HG03108 (cell line): Measurements from ENCODE around the gene MCF2L2.
"Not testable (repeated sequence)": the region's sequence is repeated elsewhere in the genome, so short reads cannot be mapped to it uniquely, and the experiment has no call there.

Source experiments
- ATAC-seq: cut with Tn5 transposase; IDR thresholded peaks from one replicate; pipeline ENCODE4 v1.9.1; 2021; ENCODE audit warnings: moderate library complexity; ENCODE audit not compliant: unreplicated experiment

MCF2L2 gene

GRCh38 chr3:183371600-183371968, 56.8 kb downstream of the MCF2L2 start:
- not testable (repeated sequence) for ATAC-seq

- no peak for ATAC-seq
These were observed 58.0 kb downstream of the MCF2L2 start for GRCh38 chr3:183370391-183370790.

- ATAC-seq: no peak
These were observed 58.8 kb downstream of the MCF2L2 start for GRCh38 chr3:183369627-183370026.

GRCh38 chr3:183369117-183369516, 59.3 kb downstream of the MCF2L2 start:
- ATAC-seq: no peak

- ATAC-seq: no peak
These were observed 67.3 kb downstream of the MCF2L2 start for GRCh38 chr3:183360971-183361624.

- ATAC-seq: no peak
These were observed 69.4 kb downstream of the MCF2L2 start for GRCh38 chr3:183359036-183359435.

GRCh38 chr3:183357564-183358079, 70.8 kb downstream of the MCF2L2 start:
- no peak for ATAC-seq

GRCh38 chr3:183356920-183357319, 71.5 kb downstream of the MCF2L2 start:
- ATAC-seq: no peak

GRCh38 chr3:183354874-183355273, 73.5 kb downstream of the MCF2L2 start:
- ATAC-seq: no peak

GRCh38 chr3:183354325-183354831, 74.0 kb downstream of the MCF2L2 start:
- ATAC-seq: no peak

- ATAC-seq: no peak
These were observed 75.0 kb downstream of the MCF2L2 start for GRCh38 chr3:183353421-183353820.

- no peak for ATAC-seq
These were observed 78.3 kb downstream of the MCF2L2 start for GRCh38 chr3:183350164-183350563.

GRCh38 chr3:183349421-183350157, 78.8 kb downstream of the MCF2L2 start:
- ATAC-seq: no peak

GRCh38 chr3:183342824-183343223, 85.6 kb downstream of the MCF2L2 start:
- no peak for ATAC-seq

GRCh38 chr3:183341545-183342288, 86.7 kb downstream of the MCF2L2 start:
- no peak for ATAC-seq

- no peak for ATAC-seq
These were observed 88.2 kb downstream of the MCF2L2 start for GRCh38 chr3:183340222-183340621.

- ATAC-seq: no peak
These were observed 88.8 kb downstream of the MCF2L2 start for GRCh38 chr3:183339461-183340086.

- no peak for ATAC-seq
These were observed 89.9 kb downstream of the MCF2L2 start for GRCh38 chr3:183338520-183338919.

GRCh38 chr3:183332487-183332886, 95.9 kb downstream of the MCF2L2 start:
- ATAC-seq: no peak

- ATAC-seq: no peak
These were observed 96.9 kb downstream of the MCF2L2 start for GRCh38 chr3:183331498-183331897.

- ATAC-seq: no peak
These were observed 97.5 kb downstream of the MCF2L2 start for GRCh38 chr3:183330881-183331280.
